Muscle of leg (tissue), 11 donors: ENCODE data around the gene SPDYE8. TPM values are rescaled to one million over a fixed set of nuclear protein-coding genes. Genes with fewer than 3 reads are reported as not detected.
"Not testable (repeated sequence)": the region's sequence is repeated elsewhere in the genome, so short reads cannot be mapped to it uniquely, and the experiment has no call there.

Experiments used
- DNase-seq: peaks from one replicate; pipeline ENCODE4 v3.0.0; 2013
- H3K27ac ChIP-seq: one replicate; pipeline ENCODE4 v1.5.1; 2013; ENCODE audit warnings: mild to moderate bottlenecking, low read length, control low read depth
- H3K27me3 ChIP-seq: one replicate; pipeline ENCODE4 v1.6.1; 2013; ENCODE audit warnings: low read length; ENCODE audit not compliant: control insufficient read depth, insufficient read depth
- H3K36me3 ChIP-seq: one replicate; pipeline ENCODE4 v1.6.1; 2013; ENCODE audit warnings: low read length; ENCODE audit not compliant: control insufficient read depth, insufficient read depth
- H3K4me1 ChIP-seq: one replicate; pipeline ENCODE4 v1.6.1; 2013; ENCODE audit warnings: low read length; ENCODE audit not compliant: control insufficient read depth, insufficient read depth
- H3K4me3 ChIP-seq: one replicate; pipeline ENCODE4 v1.5.1; 2013; ENCODE audit warnings: low read length, control low read depth
- H3K9me3 ChIP-seq: replicated peaks from 2 replicates; pipeline ENCODE4 v1.6.1; 2013; ENCODE audit warnings: low read depth, low read length; ENCODE audit not compliant: control insufficient read depth
- WGBS: methylation state at CpG from one replicate; pipeline ENCODE4 v1.1.5; 2013; ENCODE audit warnings: missing lambda C conversion rate; ENCODE audit not compliant: insufficient coverage; 5-methylcytosine and 5-hydroxymethylcytosine counted together
- polyA plus RNA-seq, 8 donors: library from polyadenylated mRNA; unstranded; fragments of 120-200 nt; gene quantifications; one replicate each; pipeline versions ENCODE4 v1.2.1 to v1.2.3, GENCODE V29; 2013; ENCODE audit warnings: inconsistent platforms in 1 of 8, low replicate concordance in 1 of 8; ENCODE audit not compliant: insufficient read length in 8 of 8, insufficient read depth in 1 of 8
- total RNA-seq: library from RNA; stranded (reverse); fragments of 120-200 nt; gene quantifications from one replicate; pipeline ENCODE4 v1.2.4, GENCODE V29; 2013

SPDYE8 gene
- total and polyA plus RNA-seq, 9 donors, result 0.08 to 0.55 (median 0.15) TPM

GRCh38 chr7:72982084-72982483, 47.5 kb downstream of the SPDYE8 start:
- not testable (repeated sequence) for H3K36me3 ChIP-seq, DNase-seq, H3K27ac ChIP-seq, H3K9me3 ChIP-seq, H3K4me1 ChIP-seq, H3K4me3 ChIP-seq, H3K27me3 ChIP-seq
- WGBS, result no CpG with 5 or more reads among the region's 11 CpGs

GRCh38 chr7:72980382-72980781, 49.2 kb downstream of the SPDYE8 start:
- not testable (repeated sequence) for H3K27ac ChIP-seq, H3K4me1 ChIP-seq, H3K4me3 ChIP-seq, H3K27me3 ChIP-seq, DNase-seq, H3K36me3 ChIP-seq, H3K9me3 ChIP-seq
- WGBS, result no CpG with 5 or more reads among the region's 6 CpGs

GRCh38 chr7:72976434-72976833, 53.1 kb downstream of the SPDYE8 start:
- not testable (repeated sequence) for H3K36me3 ChIP-seq, H3K4me3 ChIP-seq, H3K27me3 ChIP-seq, DNase-seq, H3K9me3 ChIP-seq, H3K4me1 ChIP-seq, H3K27ac ChIP-seq
- WGBS, result no CpG with 5 or more reads among the region's 12 CpGs

- DNase-seq, H3K4me3 ChIP-seq, H3K27ac ChIP-seq, H3K4me1 ChIP-seq, H3K27me3 ChIP-seq, H3K9me3 ChIP-seq, H3K36me3 ChIP-seq: not testable (repeated sequence)
- WGBS, result 89% methylated on average over 3 of the region's 55 CpGs
Measured at GRCh38 chr7:72975656-72976286, 53.8 kb downstream of the SPDYE8 start.

- not testable (repeated sequence) for H3K27ac ChIP-seq, H3K27me3 ChIP-seq, H3K9me3 ChIP-seq, DNase-seq, H3K4me1 ChIP-seq, H3K4me3 ChIP-seq, H3K36me3 ChIP-seq
- no CpG with 5 or more reads among the region's 7 CpGs for WGBS
Measured at GRCh38 chr7:72974781-72975180, 54.8 kb downstream of the SPDYE8 start.

- no CpG with 5 or more reads among the region's 6 CpGs for WGBS
- H3K36me3 ChIP-seq, H3K4me3 ChIP-seq, H3K9me3 ChIP-seq, DNase-seq, H3K27ac ChIP-seq, H3K27me3 ChIP-seq, H3K4me1 ChIP-seq: not testable (repeated sequence)
Measured at GRCh38 chr7:72971505-72971904, 58.1 kb downstream of the SPDYE8 start.

Other genes starting within 250 kb of the SPDYE8 start
- 10.3 TPM for gene TYW1B, start 201.6 kb downstream of the SPDYE8 start, total RNA-seq
- gene TYW1B, start 201.6 kb downstream of the SPDYE8 start, polyA plus RNA-seq, result 1 to 10 TPM; 3.0 to 6.0 (median 4.5) TPM
- gene POM121, start 104.7 kb downstream of the SPDYE8 start, total RNA-seq, result 6.3 TPM
- gene POM121, start 104.7 kb downstream of the SPDYE8 start, polyA plus RNA-seq, result 10 to 100 TPM; 25.5 to 38.8 (median 31.8) TPM
- gene TRIM74, start 60.3 kb downstream of the SPDYE8 start, total RNA-seq, result 0.49 TPM
- gene TRIM74, start 60.3 kb downstream of the SPDYE8 start, polyA plus RNA-seq, result 1 to 10 TPM in 1 of 8 donors, under 1 TPM in 4, not detected in 3; 0.62 to 1.1 (median 0.88) TPM
- gene SPDYE11, start 28.1 kb upstream of the SPDYE8 start, total RNA-seq, result 0.04 TPM
- 1 to 10 TPM in 1 of 8 donors, under 1 TPM in 7; 0.10 to 1.2 (median 0.27) TPM for gene SPDYE11, start 28.1 kb upstream of the SPDYE8 start, polyA plus RNA-seq
- gene SPDYE9, start 56.3 kb upstream of the SPDYE8 start, total RNA-seq, result 0.04 TPM
- 1 to 10 TPM in 1 of 8 donors, under 1 TPM in 7; 0.10 to 1.2 (median 0.23) TPM for gene SPDYE9, start 56.3 kb upstream of the SPDYE8 start, polyA plus RNA-seq